HepG2 (cell line): ENCODE measurements around the gene SRSF8. TPM values are rescaled to one million over a fixed set of nuclear protein-coding genes. Genes with fewer than 3 reads are reported as not detected.

Experiments
- KAT7 ChIP-seq: IDR thresholded peaks from 2 replicates; pipeline ENCODE4 v1.6.1; 2018; ENCODE audit warnings: borderline replicate concordance, missing compliant biosample characterization
- MTF1 ChIP-seq: sonication (generic); formaldehyde crosslinking; IDR thresholded peaks from 2 replicates; pipeline ENCODE4 v1.5.0; 2020; ENCODE audit warnings: missing genetic modification reagents
- SP2 ChIP-seq: sonication (generic); formaldehyde crosslinking; IDR thresholded peaks from 2 replicates; pipeline ENCODE4 v1.5.1; 2020; ENCODE audit warnings: mild to moderate bottlenecking, missing genetic modification reagents
- SPEN ChIP-seq: sonication (generic); formaldehyde crosslinking; IDR thresholded peaks from 2 replicates; pipeline ENCODE4 v1.5.1; 2020; ENCODE audit warnings: low read depth, mild to moderate bottlenecking, missing genetic modification reagents
- ZFY ChIP-seq: sonication (generic); formaldehyde crosslinking; IDR thresholded peaks from 2 replicates; pipeline ENCODE4 v1.4.0; 2020; ENCODE audit warnings: missing genetic modification reagents
- ZIK1 ChIP-seq: sonication (generic); formaldehyde crosslinking; IDR thresholded peaks from 2 replicates; pipeline ENCODE4 v1.5.0; 2020; ENCODE audit warnings: mild to moderate bottlenecking, low read depth, missing genetic modification reagents, borderline replicate concordance
- ZNF101 ChIP-seq: sonication (generic); formaldehyde crosslinking; IDR thresholded peaks from 2 replicates; pipeline ENCODE4 v1.4.0; 2020; ENCODE audit warnings: mild to moderate bottlenecking, low read depth, missing genetic modification reagents, borderline replicate concordance
- ZNF224 ChIP-seq: sonication (generic); formaldehyde crosslinking; IDR thresholded peaks from 2 replicates; pipeline ENCODE4 v1.5.0; 2020; ENCODE audit warnings: mild to moderate bottlenecking, missing genetic modification reagents
- ZNF3 ChIP-seq: IDR thresholded peaks from 2 replicates; pipeline ENCODE4 v1.7.0; 2017; ENCODE audit warnings: inconsistent platforms
- ZNF441 ChIP-seq: sonication (generic); formaldehyde crosslinking; IDR thresholded peaks from 2 replicates; pipeline ENCODE4 v1.7.0; 2021; ENCODE audit warnings: missing genetic modification reagents, borderline replicate concordance
- ZNF605 ChIP-seq: sonication (generic); formaldehyde crosslinking; IDR thresholded peaks from 2 replicates; pipeline ENCODE4 v1.8.0; 2022; ENCODE audit warnings: mild to moderate bottlenecking, missing genetic modification reagents
- ZNF619 ChIP-seq: sonication (generic); formaldehyde crosslinking; IDR thresholded peaks from 2 replicates; pipeline ENCODE4 v1.4.0; 2020; ENCODE audit warnings: mild to moderate bottlenecking, missing genetic modification reagents
- ZNF678 ChIP-seq: sonication (generic); formaldehyde crosslinking; IDR thresholded peaks from 2 replicates; pipeline ENCODE4 v1.4.0; 2020; ENCODE audit warnings: mild to moderate bottlenecking, missing genetic modification reagents
- ZNF724P ChIP-seq: sonication (generic); formaldehyde crosslinking; IDR thresholded peaks from 2 replicates; pipeline ENCODE4 v1.8.0; 2022; ENCODE audit warnings: missing genetic modification reagents, borderline replicate concordance
- polyA plus RNA-seq, 8 experiments: library from polyadenylated mRNA; depleted of rRNA in 3 of 8; stranded (reverse) in 7 of 8; unstranded in 1 of 8; fragments of >200 nt; fragmentation: Illumina TruSeq in 4 of 8; extraction: Trizol in 4 of 8; gene quantifications; 2 replicates each; pipeline versions ENCODE4 v1.2.1 to v1.2.3, GENCODE V29; 2011 to 2016; ENCODE audit warnings: low read depth in 4 of 8, missing spikeins in 1 of 8, mixed read lengths in 1 of 8; ENCODE audit not compliant: insufficient read depth in 1 of 8
- total RNA-seq, 5 experiments: library from RNA; depleted of rRNA; stranded (reverse); fragments of >200 nt; fragmentation: Illumina TruSeq; extraction: Trizol; gene quantifications; 2 replicates each; pipeline ENCODE4 v1.2.3, GENCODE V29; 2016; ENCODE audit warnings: low read depth in 1 of 5
- TF ChIP-seq, protein P1 (sequence below): sonication (generic); formaldehyde crosslinking; IDR thresholded peaks from 2 replicates; pipeline ENCODE4 v1.4.0; 2020; ENCODE audit warnings: missing genetic modification reagents
- TF ChIP-seq, protein P2 (sequence below): sonication (generic); formaldehyde crosslinking; IDR thresholded peaks from 2 replicates; pipeline ENCODE4 v1.5.1; 2020; ENCODE audit warnings: missing genetic modification reagents, mild to moderate bottlenecking, borderline replicate concordance
- TF ChIP-seq, protein P3 (sequence below): sonication (generic); formaldehyde crosslinking; IDR thresholded peaks from 2 replicates; pipeline ENCODE4; 2020; ENCODE audit warnings: missing genetic modification reagents, mild to moderate bottlenecking, borderline replicate concordance
- TF ChIP-seq, protein P4 (sequence below): sonication (generic); formaldehyde crosslinking; IDR thresholded peaks from 2 replicates; pipeline ENCODE4 v1.8.1; 2023; ENCODE audit warnings: mild to moderate bottlenecking, missing genetic modification reagents

The SRSF8 gene
- total and polyA plus RNA-seq, 2 of the 13 experiments (the other 11 are each of a cell fraction or from before 2014, with no cell fraction given), result 21.8 to 25.8 TPM

DNA sequence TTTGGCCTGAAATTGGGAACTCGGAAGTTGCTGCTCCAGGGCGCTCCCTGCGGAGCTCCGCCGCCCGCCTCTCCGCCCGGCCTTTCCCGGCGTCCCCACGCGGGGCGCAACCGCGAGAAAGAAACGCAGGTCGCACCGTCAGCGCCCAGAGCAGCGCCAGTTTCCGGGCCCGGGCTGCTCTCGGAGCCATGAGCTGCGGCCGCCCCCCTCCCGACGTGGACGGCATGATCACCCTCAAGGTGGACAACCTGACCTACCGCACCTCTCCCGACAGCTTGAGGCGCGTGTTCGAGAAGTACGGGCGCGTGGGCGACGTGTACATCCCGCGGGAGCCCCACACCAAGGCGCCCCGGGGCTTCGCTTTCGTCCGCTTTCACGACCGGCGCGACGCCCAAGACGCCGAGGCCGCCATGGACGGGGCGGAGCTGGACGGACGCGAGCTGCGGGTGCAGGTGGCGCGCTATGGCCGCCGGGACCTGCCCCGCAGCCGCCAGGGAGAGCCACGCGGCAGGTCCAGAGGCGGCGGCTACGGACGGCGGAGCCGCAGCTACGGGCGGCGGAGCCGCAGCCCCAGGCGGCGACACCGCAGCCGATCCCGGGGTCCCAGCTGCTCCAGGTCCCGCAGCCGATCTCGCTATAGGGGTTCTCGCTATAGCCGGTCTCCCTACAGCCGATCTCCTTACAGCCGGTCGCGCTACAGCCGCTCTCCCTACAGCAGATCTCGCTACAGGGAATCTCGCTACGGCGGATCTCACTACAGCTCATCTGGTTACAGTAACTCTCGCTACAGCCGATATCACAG, 521 bp downstream of the SRSF8 start (continued):
- TF ChIP-seq, protein P1, sequence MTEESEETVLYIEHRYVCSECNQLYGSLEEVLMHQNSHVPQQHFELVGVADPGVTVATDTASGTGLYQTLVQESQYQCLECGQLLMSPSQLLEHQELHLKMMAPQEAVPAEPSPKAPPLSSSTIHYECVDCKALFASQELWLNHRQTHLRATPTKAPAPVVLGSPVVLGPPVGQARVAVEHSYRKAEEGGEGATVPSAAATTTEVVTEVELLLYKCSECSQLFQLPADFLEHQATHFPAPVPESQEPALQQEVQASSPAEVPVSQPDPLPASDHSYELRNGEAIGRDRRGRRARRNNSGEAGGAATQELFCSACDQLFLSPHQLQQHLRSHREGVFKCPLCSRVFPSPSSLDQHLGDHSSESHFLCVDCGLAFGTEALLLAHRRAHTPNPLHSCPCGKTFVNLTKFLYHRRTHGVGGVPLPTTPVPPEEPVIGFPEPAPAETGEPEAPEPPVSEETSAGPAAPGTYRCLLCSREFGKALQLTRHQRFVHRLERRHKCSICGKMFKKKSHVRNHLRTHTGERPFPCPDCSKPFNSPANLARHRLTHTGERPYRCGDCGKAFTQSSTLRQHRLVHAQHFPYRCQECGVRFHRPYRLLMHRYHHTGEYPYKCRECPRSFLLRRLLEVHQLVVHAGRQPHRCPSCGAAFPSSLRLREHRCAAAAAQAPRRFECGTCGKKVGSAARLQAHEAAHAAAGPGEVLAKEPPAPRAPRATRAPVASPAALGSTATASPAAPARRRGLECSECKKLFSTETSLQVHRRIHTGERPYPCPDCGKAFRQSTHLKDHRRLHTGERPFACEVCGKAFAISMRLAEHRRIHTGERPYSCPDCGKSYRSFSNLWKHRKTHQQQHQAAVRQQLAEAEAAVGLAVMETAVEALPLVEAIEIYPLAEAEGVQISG (CRISPR knock-in tag), result peak; percentile 84
- TF ChIP-seq ZNF605, result no peak
- TF ChIP-seq ZIK1, result no peak; the same call in none of the 2 replicates
- peak; percentile 77 for TF ChIP-seq ZFY (CRISPR knock-in tag)
- TF ChIP-seq, protein P2, sequence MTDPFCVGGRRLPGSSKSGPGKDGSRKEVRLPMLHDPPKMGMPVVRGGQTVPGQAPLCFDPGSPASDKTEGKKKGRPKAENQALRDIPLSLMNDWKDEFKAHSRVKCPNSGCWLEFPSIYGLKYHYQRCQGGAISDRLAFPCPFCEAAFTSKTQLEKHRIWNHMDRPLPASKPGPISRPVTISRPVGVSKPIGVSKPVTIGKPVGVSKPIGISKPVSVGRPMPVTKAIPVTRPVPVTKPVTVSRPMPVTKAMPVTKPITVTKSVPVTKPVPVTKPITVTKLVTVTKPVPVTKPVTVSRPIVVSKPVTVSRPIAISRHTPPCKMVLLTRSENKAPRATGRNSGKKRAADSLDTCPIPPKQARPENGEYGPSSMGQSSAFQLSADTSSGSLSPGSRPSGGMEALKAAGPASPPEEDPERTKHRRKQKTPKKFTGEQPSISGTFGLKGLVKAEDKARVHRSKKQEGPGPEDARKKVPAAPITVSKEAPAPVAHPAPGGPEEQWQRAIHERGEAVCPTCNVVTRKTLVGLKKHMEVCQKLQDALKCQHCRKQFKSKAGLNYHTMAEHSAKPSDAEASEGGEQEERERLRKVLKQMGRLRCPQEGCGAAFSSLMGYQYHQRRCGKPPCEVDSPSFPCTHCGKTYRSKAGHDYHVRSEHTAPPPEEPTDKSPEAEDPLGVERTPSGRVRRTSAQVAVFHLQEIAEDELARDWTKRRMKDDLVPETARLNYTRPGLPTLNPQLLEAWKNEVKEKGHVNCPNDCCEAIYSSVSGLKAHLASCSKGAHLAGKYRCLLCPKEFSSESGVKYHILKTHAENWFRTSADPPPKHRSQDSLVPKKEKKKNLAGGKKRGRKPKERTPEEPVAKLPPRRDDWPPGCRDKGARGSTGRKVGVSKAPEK (CRISPR knock-in tag), result no peak; the same call in 1 of the 2 replicates
- peak; percentile 61; the same call in 1 of the 2 replicates for TF ChIP-seq ZNF441 (CRISPR knock-in tag)
- TF ChIP-seq SP2 (CRISPR knock-in tag), result no peak
- TF ChIP-seq MTF1 (CRISPR knock-in tag), result no peak; the same call in 1 of the 2 replicates
- 0 out of 2 replicates have a peak, but pooled peaks have one; percentile 38 for TF ChIP-seq ZNF724P (CRISPR knock-in tag)
- peak; percentile 62 for TF ChIP-seq ZNF619 (CRISPR knock-in tag)
- TF ChIP-seq, protein P3, sequence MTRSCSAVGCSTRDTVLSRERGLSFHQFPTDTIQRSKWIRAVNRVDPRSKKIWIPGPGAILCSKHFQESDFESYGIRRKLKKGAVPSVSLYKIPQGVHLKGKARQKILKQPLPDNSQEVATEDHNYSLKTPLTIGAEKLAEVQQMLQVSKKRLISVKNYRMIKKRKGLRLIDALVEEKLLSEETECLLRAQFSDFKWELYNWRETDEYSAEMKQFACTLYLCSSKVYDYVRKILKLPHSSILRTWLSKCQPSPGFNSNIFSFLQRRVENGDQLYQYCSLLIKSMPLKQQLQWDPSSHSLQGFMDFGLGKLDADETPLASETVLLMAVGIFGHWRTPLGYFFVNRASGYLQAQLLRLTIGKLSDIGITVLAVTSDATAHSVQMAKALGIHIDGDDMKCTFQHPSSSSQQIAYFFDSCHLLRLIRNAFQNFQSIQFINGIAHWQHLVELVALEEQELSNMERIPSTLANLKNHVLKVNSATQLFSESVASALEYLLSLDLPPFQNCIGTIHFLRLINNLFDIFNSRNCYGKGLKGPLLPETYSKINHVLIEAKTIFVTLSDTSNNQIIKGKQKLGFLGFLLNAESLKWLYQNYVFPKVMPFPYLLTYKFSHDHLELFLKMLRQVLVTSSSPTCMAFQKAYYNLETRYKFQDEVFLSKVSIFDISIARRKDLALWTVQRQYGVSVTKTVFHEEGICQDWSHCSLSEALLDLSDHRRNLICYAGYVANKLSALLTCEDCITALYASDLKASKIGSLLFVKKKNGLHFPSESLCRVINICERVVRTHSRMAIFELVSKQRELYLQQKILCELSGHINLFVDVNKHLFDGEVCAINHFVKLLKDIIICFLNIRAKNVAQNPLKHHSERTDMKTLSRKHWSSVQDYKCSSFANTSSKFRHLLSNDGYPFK (CRISPR knock-in tag), result peak; percentile 49; the same call in 1 of the 2 replicates
- peak; percentile 47; the same call in 1 of the 2 replicates for TF ChIP-seq SPEN
- TF ChIP-seq, protein P4, sequence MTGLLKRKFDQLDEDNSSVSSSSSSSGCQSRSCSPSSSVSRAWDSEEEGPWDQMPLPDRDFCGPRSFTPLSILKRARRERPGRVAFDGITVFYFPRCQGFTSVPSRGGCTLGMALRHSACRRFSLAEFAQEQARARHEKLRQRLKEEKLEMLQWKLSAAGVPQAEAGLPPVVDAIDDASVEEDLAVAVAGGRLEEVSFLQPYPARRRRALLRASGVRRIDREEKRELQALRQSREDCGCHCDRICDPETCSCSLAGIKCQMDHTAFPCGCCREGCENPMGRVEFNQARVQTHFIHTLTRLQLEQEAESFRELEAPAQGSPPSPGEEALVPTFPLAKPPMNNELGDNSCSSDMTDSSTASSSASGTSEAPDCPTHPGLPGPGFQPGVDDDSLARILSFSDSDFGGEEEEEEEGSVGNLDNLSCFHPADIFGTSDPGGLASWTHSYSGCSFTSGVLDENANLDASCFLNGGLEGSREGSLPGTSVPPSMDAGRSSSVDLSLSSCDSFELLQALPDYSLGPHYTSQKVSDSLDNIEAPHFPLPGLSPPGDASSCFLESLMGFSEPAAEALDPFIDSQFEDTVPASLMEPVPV (CRISPR knock-in tag), result no peak; the same call in 1 of the 2 replicates
- peak; percentile 83; the same call in 1 of the 2 replicates for TF ChIP-seq KAT7 (CRISPR knock-in tag)
- TF ChIP-seq ZNF101 (CRISPR knock-in tag), result no peak; the same call in 1 of the 2 replicates
- TF ChIP-seq ZNF224, result 0 out of 2 replicates have a peak, but pooled peaks have one; percentile 49
- TF ChIP-seq ZNF3 (CRISPR knock-in tag), result no peak
- TF ChIP-seq ZNF678, result 0 out of 2 replicates have a peak, but pooled peaks have one; percentile 40
